H1 (cell line): Measurements from ENCODE around the gene CDK19.

Experiments
- BCL11A ChIP-seq, 2 experiments: IDR thresholded peaks; one replicate each; pipeline ENCODE4 v1.6.1; 2011; ENCODE audit warnings: low read depth in 2 of 2, low read length in 2 of 2, mild to moderate bottlenecking in 2 of 2
- EP300 ChIP-seq, 2 experiments: IDR thresholded peaks; 1 replicate in 1 of 2; 2 replicates in 1 of 2; pipeline ENCODE4 v1.6.1; 2011 to 2012; ENCODE audit warnings: low read depth in 2 of 2, low read length in 2 of 2, mild to moderate bottlenecking in 2 of 2, borderline replicate concordance in 1 of 2, inconsistent platforms in 1 of 2, moderate library complexity in 1 of 2
- FOSL1 ChIP-seq: IDR thresholded peaks from 2 replicates; pipeline ENCODE4 v1.6.1; 2011; ENCODE audit warnings: mild to moderate bottlenecking, low read depth, low read length, moderate library complexity; ENCODE audit not compliant: insufficient read depth
- MAFK ChIP-seq: IDR thresholded peaks from 2 replicates; pipeline ENCODE4 v1.6.1; 2012; ENCODE audit warnings: low read depth, mild to moderate bottlenecking, improper control_type of control experiment, low read length
- NANOG ChIP-seq: IDR thresholded peaks from 2 replicates; pipeline ENCODE4 v1.6.1; 2011; ENCODE audit warnings: low read length, low read depth, mild to moderate bottlenecking, inconsistent platforms; ENCODE audit not compliant: insufficient read depth, poor library complexity, severe bottlenecking
- RBBP5 ChIP-seq: IDR thresholded peaks from 2 replicates; pipeline ENCODE4 v1.7.1; 2012; ENCODE audit warnings: low read depth, mild to moderate bottlenecking, inconsistent platforms, low read length, moderate library complexity, borderline replicate concordance
- SIN3A ChIP-seq, 2 experiments: IDR thresholded peaks in 1 of 2; conservative IDR thresholded peaks in 1 of 2; 2 replicates each; pipeline ENCODE4 v1.6.1; 2011 to 2012; ENCODE audit warnings: low read length in 2 of 2, improper control_type of control experiment in 1 of 2, low read depth in 1 of 2, mild to moderate bottlenecking in 1 of 2
- SP1 ChIP-seq: IDR thresholded peaks from 2 replicates; pipeline ENCODE4 v1.6.1; 2011; ENCODE audit warnings: low read depth, low read length
- TCF12 ChIP-seq: IDR thresholded peaks from 2 replicates; pipeline ENCODE4 v1.6.1; 2011; ENCODE audit warnings: low read depth, mild to moderate bottlenecking, low read length
- TEAD4 ChIP-seq: IDR thresholded peaks from 2 replicates; pipeline ENCODE4 v1.6.1; 2012; ENCODE audit warnings: low read depth, low read length, inconsistent platforms, mixed read lengths
- TF ChIP-seq, protein P1 (sequence below): IDR thresholded peaks from 2 replicates; pipeline ENCODE4 v1.6.1; 2012; ENCODE audit warnings: low read length, inconsistent platforms
- TF ChIP-seq, protein P2 (sequence below), 3 experiments: IDR thresholded peaks; 1 replicate in 2 of 3; 2 replicates in 1 of 3; pipeline versions ENCODE4 v1.5.1 to v1.6.1; 2011; ENCODE audit warnings: low read length in 3 of 3, mild to moderate bottlenecking in 3 of 3, inconsistent platforms in 2 of 3, low read depth in 1 of 3, moderate library complexity in 1 of 3; ENCODE audit not compliant: insufficient read depth in 1 of 3; ENCODE audit errors: control extremely low read depth in 1 of 3

DNA sequence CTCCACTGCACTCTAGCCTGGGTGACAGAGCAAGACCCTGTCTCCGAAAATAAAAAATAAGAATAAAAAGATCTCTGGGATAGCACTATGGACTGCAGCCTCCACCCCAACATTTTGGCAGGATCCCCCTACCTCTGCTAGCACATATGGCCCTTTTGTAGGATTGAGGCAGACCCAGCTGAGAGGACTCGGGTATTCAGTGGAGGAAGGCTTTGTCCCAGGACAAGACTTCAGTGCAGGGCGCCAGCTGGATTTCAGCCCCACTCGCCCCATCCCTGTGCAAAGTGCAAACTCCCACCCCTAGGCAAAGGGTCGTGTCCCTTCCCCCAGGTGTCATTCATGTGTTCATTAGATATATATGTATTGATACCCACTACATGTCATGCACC, 254.3 kb downstream of the CDK19 start:
- TF ChIP-seq SP1 (no peak), FOSL1 (no peak), NANOG (no peak), TEAD4 (no peak), EP300 (IDR thresholded peaks at IDR 0.05; ENCODE audit: borderline replicate concordance in 1 of 2, low read depth in 2 of 2, low read length in 2 of 2) (no peak), RBBP5 (no peak), MAFK (no peak), TCF12 (no peak), SIN3A (conservative IDR thresholded peaks at IDR 0.05 in 1 of 2, IDR thresholded peaks at IDR 0.05 in 1 of 2; ENCODE audit: low read depth in 1 of 2, low read length in 2 of 2) (no peak), BCL11A (IDR thresholded peaks at IDR 0.05; ENCODE audit: low read depth in 2 of 2, low read length in 2 of 2) (no peak)
- TF ChIP-seq, protein P1, sequence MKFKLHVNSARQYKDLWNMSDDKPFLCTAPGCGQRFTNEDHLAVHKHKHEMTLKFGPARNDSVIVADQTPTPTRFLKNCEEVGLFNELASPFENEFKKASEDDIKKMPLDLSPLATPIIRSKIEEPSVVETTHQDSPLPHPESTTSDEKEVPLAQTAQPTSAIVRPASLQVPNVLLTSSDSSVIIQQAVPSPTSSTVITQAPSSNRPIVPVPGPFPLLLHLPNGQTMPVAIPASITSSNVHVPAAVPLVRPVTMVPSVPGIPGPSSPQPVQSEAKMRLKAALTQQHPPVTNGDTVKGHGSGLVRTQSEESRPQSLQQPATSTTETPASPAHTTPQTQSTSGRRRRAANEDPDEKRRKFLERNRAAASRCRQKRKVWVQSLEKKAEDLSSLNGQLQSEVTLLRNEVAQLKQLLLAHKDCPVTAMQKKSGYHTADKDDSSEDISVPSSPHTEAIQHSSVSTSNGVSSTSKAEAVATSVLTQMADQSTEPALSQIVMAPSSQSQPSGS, result no peak
- TF ChIP-seq, protein P2, sequence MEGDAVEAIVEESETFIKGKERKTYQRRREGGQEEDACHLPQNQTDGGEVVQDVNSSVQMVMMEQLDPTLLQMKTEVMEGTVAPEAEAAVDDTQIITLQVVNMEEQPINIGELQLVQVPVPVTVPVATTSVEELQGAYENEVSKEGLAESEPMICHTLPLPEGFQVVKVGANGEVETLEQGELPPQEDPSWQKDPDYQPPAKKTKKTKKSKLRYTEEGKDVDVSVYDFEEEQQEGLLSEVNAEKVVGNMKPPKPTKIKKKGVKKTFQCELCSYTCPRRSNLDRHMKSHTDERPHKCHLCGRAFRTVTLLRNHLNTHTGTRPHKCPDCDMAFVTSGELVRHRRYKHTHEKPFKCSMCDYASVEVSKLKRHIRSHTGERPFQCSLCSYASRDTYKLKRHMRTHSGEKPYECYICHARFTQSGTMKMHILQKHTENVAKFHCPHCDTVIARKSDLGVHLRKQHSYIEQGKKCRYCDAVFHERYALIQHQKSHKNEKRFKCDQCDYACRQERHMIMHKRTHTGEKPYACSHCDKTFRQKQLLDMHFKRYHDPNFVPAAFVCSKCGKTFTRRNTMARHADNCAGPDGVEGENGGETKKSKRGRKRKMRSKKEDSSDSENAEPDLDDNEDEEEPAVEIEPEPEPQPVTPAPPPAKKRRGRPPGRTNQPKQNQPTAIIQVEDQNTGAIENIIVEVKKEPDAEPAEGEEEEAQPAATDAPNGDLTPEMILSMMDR (IDR thresholded peaks at IDR 0.05; ENCODE audit: control extremely low read depth in 1 of 3, insufficient read depth in 1 of 3, low read depth in 1 of 3, low read length in 3 of 3), result no peak
